ENCODE data around the gene PAK6.

DNA sequence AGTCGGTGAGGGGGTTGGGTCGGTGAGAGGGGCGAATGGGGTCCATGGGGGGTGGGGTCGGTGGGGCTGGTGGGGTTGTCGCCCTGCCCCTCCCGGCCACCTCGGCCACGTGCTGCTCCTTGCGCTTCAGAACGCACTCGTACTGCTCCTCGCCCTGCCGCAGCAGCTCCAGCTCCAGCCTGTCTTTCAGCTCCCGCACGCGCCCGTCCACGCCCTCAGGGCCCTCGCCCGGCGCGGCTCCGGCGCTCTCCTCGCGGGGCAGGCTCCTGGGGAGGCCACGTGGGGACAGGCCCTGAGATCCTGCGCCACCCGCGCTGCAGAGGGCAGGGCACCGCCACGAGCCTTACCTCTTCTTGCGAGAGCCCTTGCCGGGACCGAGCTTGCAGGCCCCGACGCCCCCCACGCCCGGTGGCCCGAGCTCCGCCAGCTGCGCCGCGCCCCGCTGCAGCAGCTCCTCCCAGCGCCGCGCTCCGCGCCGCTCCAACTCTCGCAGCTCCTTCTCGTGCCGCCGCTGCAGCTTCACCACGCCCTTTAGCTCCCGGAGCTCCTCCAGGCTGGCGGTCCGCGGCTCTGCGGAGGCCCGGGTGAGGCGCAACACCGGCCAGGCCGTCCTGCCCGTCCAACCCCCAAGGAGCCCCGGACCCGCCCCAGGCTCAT lies 52.2 kb downstream of the PAK6 start:
- TF ChIP-seq, protein P1, sequence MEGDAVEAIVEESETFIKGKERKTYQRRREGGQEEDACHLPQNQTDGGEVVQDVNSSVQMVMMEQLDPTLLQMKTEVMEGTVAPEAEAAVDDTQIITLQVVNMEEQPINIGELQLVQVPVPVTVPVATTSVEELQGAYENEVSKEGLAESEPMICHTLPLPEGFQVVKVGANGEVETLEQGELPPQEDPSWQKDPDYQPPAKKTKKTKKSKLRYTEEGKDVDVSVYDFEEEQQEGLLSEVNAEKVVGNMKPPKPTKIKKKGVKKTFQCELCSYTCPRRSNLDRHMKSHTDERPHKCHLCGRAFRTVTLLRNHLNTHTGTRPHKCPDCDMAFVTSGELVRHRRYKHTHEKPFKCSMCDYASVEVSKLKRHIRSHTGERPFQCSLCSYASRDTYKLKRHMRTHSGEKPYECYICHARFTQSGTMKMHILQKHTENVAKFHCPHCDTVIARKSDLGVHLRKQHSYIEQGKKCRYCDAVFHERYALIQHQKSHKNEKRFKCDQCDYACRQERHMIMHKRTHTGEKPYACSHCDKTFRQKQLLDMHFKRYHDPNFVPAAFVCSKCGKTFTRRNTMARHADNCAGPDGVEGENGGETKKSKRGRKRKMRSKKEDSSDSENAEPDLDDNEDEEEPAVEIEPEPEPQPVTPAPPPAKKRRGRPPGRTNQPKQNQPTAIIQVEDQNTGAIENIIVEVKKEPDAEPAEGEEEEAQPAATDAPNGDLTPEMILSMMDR (IDR thresholded peaks at IDR 0.05), result no peak
- TF ChIP-seq EP300 (IDR thresholded peaks at IDR 0.05), result no peak

Data from tibial nerve (tissue), 4 donors.